AG09319 (cell line): ENCODE results near the gene FAM3D.

Experiments used
- DNase-seq: peaks from one replicate; pipeline ENCODE4 v3.0.0-alpha.2; 2010; ENCODE audit warnings: low read depth; ENCODE audit errors: extremely low read depth
- TF ChIP-seq, protein P1 (sequence below): IDR thresholded peaks from 2 replicates; pipeline ENCODE4 v1.5.1; 2011; ENCODE audit warnings: low read depth, mild to moderate bottlenecking, inconsistent platforms, low read length, moderate library complexity

The FAM3D gene

DNA sequence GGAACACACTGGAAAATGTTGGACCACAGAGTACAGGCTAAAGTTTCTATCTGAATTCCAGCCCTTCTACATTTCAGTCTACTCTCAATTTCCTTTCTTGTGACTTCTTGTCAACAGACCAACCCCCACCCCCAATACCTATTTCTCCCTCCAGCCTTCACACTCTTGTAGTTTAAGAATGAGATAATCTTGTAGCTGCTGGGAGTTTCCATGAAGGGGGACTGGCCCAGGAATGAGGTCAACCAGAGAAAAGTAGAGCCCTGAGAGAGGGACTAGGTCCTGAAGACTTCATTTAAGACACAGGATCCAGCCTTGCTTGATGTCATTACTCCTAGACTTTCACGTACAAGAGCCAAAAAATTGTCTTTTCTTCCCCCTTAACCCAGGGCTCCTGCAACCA lies 59.9 kb downstream of the FAM3D start:
- TF ChIP-seq, protein P1, sequence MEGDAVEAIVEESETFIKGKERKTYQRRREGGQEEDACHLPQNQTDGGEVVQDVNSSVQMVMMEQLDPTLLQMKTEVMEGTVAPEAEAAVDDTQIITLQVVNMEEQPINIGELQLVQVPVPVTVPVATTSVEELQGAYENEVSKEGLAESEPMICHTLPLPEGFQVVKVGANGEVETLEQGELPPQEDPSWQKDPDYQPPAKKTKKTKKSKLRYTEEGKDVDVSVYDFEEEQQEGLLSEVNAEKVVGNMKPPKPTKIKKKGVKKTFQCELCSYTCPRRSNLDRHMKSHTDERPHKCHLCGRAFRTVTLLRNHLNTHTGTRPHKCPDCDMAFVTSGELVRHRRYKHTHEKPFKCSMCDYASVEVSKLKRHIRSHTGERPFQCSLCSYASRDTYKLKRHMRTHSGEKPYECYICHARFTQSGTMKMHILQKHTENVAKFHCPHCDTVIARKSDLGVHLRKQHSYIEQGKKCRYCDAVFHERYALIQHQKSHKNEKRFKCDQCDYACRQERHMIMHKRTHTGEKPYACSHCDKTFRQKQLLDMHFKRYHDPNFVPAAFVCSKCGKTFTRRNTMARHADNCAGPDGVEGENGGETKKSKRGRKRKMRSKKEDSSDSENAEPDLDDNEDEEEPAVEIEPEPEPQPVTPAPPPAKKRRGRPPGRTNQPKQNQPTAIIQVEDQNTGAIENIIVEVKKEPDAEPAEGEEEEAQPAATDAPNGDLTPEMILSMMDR: no peak
- no peak for DNase-seq

DNA sequence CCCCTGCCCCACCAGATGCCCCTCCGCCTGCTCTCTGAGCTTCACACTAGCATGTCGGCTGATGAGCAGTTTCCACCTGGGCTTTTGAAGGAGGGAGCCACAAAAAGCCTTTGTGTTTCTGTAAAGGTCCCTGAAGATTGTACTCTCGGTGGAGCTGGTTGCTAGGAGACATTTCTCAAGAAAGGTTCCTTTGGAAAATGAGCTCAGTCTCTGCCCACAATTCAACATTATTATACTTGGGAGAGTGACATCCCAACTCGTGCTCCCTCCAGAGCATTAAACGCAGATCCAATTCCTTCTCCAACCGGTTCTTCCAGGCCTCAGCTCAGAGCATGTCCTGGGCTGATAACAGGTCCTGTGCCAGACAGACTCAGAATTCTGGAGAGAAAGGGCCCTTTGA lies 62.5 kb downstream of the FAM3D start:
- TF ChIP-seq, protein P1: no peak
- no peak for DNase-seq

DNA sequence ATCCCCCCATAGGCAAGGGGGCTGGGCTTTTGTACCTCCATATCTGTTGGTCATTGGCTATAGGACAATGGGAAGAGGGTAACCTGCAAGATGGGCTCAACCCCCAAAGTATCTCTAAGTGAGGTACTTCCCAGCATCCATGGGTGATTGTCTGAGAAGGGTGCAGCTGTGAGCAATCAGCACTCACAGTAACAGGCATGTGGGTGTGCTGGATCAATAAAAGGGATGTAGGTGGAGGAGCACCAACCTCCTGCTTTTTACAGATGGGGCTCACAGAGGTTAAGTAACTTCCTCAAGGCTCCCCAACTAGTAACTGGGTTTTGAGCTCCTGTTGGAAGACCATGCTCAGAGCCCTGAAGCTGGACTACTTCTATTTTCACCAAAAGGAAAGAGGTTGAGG lies 63.0 kb downstream of the FAM3D start:
- TF ChIP-seq, protein P1: no peak

DNA sequence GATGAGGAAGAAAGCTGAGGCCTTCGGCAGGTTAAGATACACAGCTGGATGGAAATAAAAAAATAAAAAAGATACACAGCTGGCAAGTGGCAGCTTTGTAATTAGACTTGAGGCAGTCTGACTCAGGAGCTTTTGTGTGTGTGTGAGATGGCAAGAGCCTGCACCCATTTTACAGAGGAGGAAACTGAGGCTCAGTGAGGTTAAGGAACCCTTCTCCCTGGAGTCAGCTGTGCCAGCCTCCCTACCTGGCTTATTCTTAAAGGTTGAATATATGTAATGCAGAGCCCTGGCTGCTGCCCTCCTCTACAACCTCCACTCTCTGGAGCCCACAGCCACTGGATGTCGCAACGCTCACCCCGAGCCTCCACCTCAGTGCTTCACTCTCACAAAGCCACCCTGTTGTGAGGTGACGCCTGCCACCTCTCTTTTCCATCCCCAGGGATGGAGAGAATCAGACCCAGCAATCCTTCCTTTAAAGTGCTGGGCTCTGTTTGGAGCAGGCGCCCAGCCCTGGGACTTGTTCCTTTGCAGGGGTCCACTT lies 68.7 kb downstream of the FAM3D start:
- DNase-seq: no peak
- TF ChIP-seq, protein P1: no peak

More for the DNA sequence above, 63.0 kb downstream of the FAM3D start:
- no peak for DNase-seq

DNA sequence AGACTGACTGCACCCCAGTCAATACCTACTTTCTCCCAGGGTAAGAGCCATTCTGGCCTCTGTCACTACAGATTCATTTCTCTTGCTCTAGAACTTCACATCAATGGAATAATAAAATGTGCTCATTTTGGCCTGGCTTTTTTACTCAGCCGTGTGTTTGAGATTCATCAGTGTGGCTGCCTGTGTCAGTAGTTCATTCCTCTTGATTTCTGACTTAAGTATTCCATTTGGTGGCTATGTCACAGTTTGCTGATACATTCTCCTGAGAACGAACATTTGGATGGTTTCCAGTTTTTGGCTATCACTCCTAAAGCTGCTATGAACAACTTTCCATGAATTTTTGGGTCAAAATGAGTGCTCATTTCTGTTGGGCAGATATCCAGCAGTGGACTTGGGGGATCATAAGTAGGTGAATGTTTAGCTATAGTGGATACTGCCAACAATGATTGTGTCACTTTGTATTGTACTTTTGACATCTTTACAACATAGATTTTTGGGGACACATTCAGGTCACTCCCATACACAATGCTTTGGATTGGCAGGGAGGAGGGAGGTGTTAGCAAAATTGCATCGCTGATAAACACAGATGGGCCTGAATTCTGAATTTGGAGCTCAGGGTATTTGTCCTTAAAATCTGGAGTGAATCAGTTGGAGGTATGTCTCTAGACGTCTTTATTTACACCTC lies 69.6 kb downstream of the FAM3D start:
- TF ChIP-seq, protein P1: no peak
- DNase-seq: no peak

DNA sequence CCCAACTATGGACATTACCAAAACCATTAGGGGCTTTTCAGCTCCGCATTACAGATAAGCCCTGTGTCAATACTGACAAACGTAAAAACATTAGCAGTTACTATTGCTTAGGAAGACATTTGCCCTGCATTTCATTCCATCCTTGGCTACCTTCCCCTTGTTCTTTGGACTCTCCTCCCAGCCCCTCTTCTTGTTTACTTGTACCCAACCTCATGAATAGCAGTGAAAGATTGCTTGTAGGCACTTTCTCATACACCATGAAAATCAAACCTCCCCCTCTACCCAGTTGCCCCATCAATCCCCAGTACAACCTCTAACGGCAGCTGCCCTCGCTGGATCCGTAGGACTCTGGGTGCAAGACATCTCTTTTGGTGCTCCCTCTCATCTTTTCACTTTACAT lies 72.5 kb downstream of the FAM3D start:
- TF ChIP-seq, protein P1: no peak
- no peak for DNase-seq
